Activated naive CD8-positive, alpha-beta T cell treated with anti-CD3 and anti-CD28 coated beads, Interleukin-2, amount 10 ng/mL, durations not matched to agents 7 days and 5 days (primary cell): ENCODE data around the gene PSORS1C1. TPM values are rescaled to one million over a fixed set of nuclear protein-coding genes. Genes with fewer than 3 reads are reported as not detected.

Experiments
- ATAC-seq: fragments of 150-1000 bp; cut with Tn5 transposase; one replicate; pipeline ENCODE4 v1.10.0; 2021; ENCODE audit warnings: low read depth, moderate library complexity
- POLR2A ChIA-PET: fragments of 350-600 bp; sonication (Branson Sonifier 250); formaldehyde crosslinking; loops from one replicate; lab custom pipeline; 2021; ENCODE audit warnings: antibody characterized with exemption; lab: Charles Lee
- DNase-seq: peaks from one replicate; pipeline ENCODE4 v3.0.0; 2021
- H3K27ac Mint-ChIP-seq: one replicate; pipeline ENCODE4 v1.8.0; 2022; ENCODE audit warnings: mild to moderate bottlenecking, mixed read lengths
- H3K27me3 Mint-ChIP-seq: one replicate; pipeline ENCODE4 v1.8.0; 2022; ENCODE audit warnings: mild to moderate bottlenecking, moderate library complexity, mixed read lengths
- H3K36me3 Mint-ChIP-seq: one replicate; pipeline ENCODE4 v1.8.0; 2021; ENCODE audit warnings: mild to moderate bottlenecking, mixed read lengths
- H3K4me1 Mint-ChIP-seq: one replicate; pipeline ENCODE4 v1.8.0; 2021; ENCODE audit warnings: mixed read lengths
- H3K4me3 Mint-ChIP-seq: one replicate; pipeline ENCODE4 v1.8.0; 2022; ENCODE audit warnings: mild to moderate bottlenecking, moderate library complexity, mixed read lengths
- H3K9me3 Mint-ChIP-seq: one replicate; pipeline ENCODE4 v1.8.0; 2021; ENCODE audit warnings: mixed read lengths
- total RNA-seq, 2 experiments: library from RNA; stranded (reverse); gene quantifications; one replicate each; pipeline ENCODE4 v1.2.3, GENCODE V29; 2021

PSORS1C1 gene
- total RNA-seq, 2 experiments from 2014 or later: not detected

DNA sequence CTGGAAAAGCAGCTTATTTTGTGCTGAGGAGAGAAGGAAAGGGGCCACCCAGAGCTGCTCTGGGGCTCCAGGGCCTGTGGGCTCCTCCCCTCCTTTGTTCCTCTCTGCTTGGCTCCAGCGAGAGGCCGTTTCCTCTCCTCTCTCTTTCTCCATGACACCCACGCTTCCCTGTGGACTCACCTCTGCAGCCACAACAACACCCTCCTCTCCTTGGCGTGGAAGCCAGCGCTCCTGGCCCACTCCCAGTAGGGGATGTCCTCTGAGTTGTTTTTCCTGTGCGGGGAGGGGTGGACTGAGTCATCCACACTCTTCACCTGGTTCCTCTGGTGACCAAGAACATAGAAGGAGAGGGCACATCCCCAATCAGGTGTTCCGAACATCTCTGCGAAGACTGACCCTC is 10.6 kb downstream of the PSORS1C1 start:
- POLR2A ChIA-PET: no interaction called here
- Mint-ChIP-seq H3K4me3 (no peak overlapping the region), H3K4me1 (peaks cover 3% of the 10 kb centered on the region), H3K27ac (no peak overlapping the region), H3K27me3 (peaks cover 11% of the 10 kb centered on the region), H3K36me3 (no peaks in the 10 kb centered on the region), H3K9me3 (no peaks in the 10 kb centered on the region)
- no peak for ATAC-seq
- no peak for DNase-seq

DNA sequence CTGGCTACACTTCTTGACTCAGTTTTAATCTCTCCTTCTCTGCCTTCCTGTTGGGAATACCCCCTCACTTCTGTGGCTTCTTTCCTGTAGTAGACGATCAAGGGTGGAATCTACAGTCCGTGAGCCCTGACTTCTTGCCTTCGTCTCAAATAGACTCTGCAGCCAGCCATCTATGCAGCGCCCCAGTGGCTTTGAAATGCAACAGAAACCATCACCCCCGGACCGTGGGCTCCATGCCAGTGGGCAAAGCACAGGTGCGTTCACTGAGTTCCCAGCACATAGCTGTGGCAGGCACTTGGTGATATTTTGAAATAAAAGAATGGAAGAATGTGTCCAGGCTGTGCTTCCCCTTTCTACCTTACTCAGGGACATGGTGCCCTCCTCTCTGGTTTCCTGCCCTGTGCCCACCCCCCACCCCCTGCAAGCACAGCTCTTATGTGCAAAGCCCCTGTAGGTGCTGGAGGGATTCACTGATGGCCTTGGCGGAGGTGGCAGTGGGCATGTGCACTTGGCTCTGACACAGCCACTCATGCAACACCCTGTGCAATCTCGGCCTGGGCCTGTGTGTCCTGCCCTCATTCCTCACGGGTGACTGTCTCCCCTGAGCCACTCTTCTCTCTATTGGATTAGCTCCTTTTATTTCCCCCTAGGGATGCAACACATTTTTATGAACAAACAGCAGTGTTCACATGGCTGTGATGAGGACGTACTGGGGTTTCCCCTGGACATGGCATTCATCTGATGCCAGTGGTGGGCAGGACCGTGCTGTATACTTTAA is 11.2 kb downstream of the PSORS1C1 start:
- Mint-ChIP-seq H3K36me3 (no peaks in the 10 kb centered on the region), H3K4me1 (peaks cover 3% of the 10 kb centered on the region), H3K27me3 (peaks cover 11% of the 10 kb centered on the region), H3K4me3 (no peak overlapping the region), H3K9me3 (no peaks in the 10 kb centered on the region), H3K27ac (no peak overlapping the region)
- ATAC-seq (no peak), DNase-seq (no peak)
- POLR2A ChIA-PET: no interaction called here

DNA sequence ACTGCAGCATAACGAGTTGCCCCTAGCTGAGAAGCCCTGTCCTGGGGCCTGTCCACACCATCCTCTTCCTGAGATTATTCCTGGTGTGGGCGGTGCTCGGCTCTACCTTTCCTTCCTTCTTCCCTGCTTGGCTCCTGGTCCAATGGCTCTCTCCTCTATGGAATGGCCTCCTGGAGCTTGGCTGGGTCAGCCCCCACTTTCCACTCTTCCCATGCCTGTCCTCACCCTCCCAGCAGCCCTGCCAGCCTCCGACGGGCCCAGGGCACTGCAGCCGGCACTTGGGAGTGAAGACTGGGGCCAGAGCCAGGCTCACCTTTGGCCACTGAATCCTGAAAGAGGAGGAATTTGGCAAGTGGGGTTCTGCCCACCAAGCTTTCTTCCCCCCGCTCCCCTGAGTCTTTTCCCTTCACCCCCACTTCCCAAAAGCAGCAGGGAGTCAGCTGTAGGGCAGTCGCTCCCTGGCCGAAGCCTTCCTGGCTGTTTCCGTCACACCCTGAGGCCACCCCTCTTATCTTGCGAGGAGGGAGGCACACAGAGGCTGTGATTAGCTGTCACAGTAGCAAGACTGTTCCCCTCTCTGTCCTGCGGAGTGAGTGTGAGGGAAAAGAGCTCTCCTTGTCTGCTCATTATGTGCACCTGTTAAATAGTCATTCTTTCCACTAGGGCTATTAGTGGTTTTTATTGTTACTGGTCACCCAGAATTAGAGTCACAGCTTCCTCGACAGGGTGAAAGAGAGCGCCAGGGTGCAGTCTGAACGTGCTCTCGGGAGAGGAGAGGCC is 12.0 kb downstream of the PSORS1C1 start:
- POLR2A ChIA-PET: no interaction called here
- Mint-ChIP-seq H3K4me3 (no peak overlapping the region), H3K27ac (no peak overlapping the region)

DNA sequence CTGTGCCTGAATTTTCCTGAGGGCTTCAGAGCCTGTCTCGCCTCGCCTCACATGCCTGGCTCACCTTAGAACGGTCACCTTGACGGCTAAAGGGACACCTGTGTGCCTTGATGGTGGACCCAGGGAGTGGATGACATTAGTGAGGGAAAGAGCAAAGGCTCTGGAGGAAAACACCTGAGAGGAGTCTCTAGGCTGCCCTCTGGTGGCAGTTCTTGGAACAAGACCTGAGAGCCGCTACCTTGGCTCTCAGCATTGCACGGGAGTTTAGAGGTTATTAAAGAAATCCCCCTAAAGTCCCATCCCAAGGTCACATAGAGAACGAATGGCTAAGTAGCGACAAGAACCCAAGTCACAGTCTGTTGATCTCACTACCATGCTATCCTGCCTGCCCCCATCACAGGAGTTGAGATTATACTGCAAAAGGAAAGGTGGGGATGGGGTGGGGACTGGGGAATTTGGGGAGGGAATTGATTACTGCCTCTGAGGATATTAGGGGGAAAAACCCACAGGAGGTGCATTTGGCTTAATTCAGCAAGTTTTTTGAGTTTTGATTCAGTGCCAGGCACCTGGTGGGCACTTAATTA is 13.6 kb downstream of the PSORS1C1 start:
- POLR2A ChIA-PET: no interaction called here

More for the DNA sequence above, 12.0 kb downstream of the PSORS1C1 start:
- DNase-seq (no peak), ATAC-seq (no peak)
- Mint-ChIP-seq H3K27me3 (peaks cover 11% of the 10 kb centered on the region), H3K9me3 (no peaks in the 10 kb centered on the region), H3K4me1 (peaks cover 3% of the 10 kb centered on the region), H3K36me3 (no peaks in the 10 kb centered on the region)

DNA sequence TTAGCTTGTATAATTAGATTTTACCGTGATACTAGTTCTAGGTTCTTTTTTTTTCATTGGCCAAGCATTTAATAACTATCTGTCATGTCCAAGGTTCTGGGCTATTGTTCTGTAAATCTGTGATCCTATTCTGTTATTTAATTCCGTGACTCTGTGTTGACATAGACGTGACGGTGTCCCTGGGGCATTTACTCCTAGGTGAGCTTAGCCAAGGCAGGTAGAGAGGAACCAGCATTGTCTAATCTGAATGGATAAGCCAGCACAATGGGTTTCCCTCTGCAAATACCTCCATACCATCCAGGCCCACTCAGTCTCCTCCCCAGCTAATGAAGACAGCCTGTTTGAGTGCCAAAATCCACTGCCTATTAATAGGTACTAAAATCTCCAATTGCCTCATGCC is 14.5 kb downstream of the PSORS1C1 start:
- H3K4me3 Mint-ChIP-seq: no peak overlapping the region
- no peak for ATAC-seq
- no peaks in the 10 kb centered on the region for H3K9me3 Mint-ChIP-seq
- peaks cover 3% of the 10 kb centered on the region for H3K4me1 Mint-ChIP-seq
- H3K27me3 Mint-ChIP-seq: peaks cover 9% of the 10 kb centered on the region
- no peak for DNase-seq
- H3K36me3 Mint-ChIP-seq: no peaks in the 10 kb centered on the region
- POLR2A ChIA-PET: interaction anchor here (1.2 kb wide), 1 partner anchor 8 kb away, joined by 3 read pairs; no protein-coding TSS in a partner anchor
- no peak overlapping the region for H3K27ac Mint-ChIP-seq

More for the DNA sequence above, 13.6 kb downstream of the PSORS1C1 start:
- Mint-ChIP-seq H3K36me3 (no peaks in the 10 kb centered on the region), H3K9me3 (no peaks in the 10 kb centered on the region), H3K27ac (no peak overlapping the region), H3K27me3 (peaks cover 11% of the 10 kb centered on the region), H3K4me3 (no peak overlapping the region), H3K4me1 (peaks cover 3% of the 10 kb centered on the region)
- peak; percentile 72 for DNase-seq
- ATAC-seq: peak; percentile 65

DNA sequence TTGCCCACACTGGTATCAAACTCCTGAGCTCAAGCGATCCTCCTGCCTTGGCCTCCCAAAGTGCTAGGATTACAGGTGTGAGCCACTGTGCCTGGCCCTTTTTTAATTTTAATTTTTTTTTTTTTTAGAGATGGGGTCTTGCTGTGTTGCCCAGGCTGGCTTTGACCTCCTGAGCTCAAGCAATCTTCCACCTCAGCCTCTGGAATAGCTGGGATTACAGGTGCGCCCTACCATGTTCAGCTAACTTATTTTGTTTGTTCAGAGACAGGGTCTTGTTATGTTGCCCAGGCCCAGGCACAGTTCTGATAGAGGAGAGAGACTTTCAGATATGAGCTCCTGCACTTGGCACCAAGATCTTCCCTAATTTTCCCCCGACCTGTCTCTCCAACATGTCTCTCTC is 16.2 kb downstream of the PSORS1C1 start:
- no peak overlapping the region for H3K4me3 Mint-ChIP-seq
- no peak overlapping the region for H3K27ac Mint-ChIP-seq
- H3K36me3 Mint-ChIP-seq: no peaks in the 10 kb centered on the region
- POLR2A ChIA-PET: no interaction called here
- H3K27me3 Mint-ChIP-seq: peaks cover 10% of the 10 kb centered on the region
- H3K9me3 Mint-ChIP-seq: no peaks in the 10 kb centered on the region
- H3K4me1 Mint-ChIP-seq: peaks cover 3% of the 10 kb centered on the region
- DNase-seq: no peak
- no peak for ATAC-seq

DNA sequence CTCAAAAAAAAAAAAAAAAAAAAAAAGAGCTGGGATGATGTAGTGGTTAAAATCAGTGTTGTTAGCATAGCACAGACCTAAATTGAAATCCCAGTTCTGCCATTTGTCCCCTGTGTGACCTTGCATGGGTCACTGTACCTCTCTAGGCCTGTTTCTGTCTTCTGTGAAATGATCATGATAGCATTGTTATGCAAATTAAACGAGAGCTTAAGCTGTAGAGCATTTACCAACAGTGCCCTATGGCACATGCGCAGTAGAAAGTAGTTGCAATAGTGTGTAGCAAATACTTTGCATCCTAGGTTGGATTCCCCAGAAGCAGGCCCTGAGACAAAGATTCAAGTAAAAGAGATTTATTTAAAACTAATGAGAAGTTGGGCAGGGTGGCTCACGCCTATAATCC is 17.0 kb downstream of the PSORS1C1 start:
- Mint-ChIP-seq H3K9me3 (no peaks in the 10 kb centered on the region), H3K4me1 (peaks cover 3% of the 10 kb centered on the region), H3K4me3 (no peak overlapping the region), H3K27ac (no peak overlapping the region), H3K36me3 (no peaks in the 10 kb centered on the region), H3K27me3 (peaks cover 10% of the 10 kb centered on the region)
- DNase-seq (no peak), ATAC-seq (no peak)
- POLR2A ChIA-PET: no interaction called here

DNA sequence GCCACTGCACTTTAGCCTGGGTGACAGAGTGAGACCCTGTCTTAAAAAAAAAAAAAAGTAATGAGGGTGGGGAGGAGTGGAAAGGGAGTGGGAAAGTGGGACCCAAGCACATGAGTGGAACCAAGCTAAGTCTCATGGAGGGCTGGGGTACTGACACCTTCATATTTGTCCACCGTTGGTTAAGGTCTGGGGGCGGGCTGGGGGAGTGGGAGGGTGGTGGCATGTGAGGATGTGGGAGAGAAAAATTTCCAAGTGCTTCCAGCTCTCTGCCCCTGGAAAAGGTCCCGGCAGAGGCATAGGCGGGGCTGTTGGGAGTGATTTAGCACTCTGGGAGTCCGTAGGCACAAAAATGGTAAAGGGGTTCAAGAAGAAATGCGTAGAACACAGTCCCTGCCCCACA is 18.2 kb downstream of the PSORS1C1 start:
- no peak overlapping the region for H3K4me3 Mint-ChIP-seq
- no peak overlapping the region for H3K27ac Mint-ChIP-seq
- ATAC-seq (no peak), DNase-seq (no peak)
- H3K9me3 Mint-ChIP-seq: no peaks in the 10 kb centered on the region
- POLR2A ChIA-PET: no interaction called here
- H3K36me3 Mint-ChIP-seq: no peaks in the 10 kb centered on the region
- peaks cover 7% of the 10 kb centered on the region for H3K4me1 Mint-ChIP-seq
- peaks cover 10% of the 10 kb centered on the region for H3K27me3 Mint-ChIP-seq

DNA sequence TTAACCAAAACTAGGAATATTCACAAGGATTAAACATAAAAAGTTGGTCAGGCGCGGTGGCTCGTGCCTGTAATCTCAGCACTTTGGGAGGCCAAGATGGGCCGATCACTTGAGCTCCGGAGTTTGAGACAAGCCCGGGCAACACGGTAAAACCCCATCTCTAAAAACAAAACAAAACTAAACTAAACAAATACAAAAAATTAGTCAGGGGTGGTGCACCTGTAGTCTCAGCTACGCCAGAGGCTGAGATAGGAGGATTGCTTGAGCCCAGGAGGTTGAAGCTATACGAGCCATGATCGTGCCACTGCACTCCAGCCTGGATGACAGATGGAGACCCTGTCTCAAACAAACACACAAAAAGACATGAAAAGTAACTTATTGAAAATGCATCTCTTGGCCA is 21.1 kb downstream of the PSORS1C1 start:
- Mint-ChIP-seq H3K27ac (no peak overlapping the region), H3K27me3 (peaks cover 4% of the 10 kb centered on the region), H3K4me1 (peaks cover 6% of the 10 kb centered on the region), H3K36me3 (no peaks in the 10 kb centered on the region), H3K9me3 (no peaks in the 10 kb centered on the region), H3K4me3 (no peak overlapping the region)
- no peak for DNase-seq
- POLR2A ChIA-PET: interaction anchor here (0.6 kb wide), 1 partner anchor 24 kb away, joined by 5 read pairs; no protein-coding TSS in a partner anchor
- ATAC-seq: no peak

DNA sequence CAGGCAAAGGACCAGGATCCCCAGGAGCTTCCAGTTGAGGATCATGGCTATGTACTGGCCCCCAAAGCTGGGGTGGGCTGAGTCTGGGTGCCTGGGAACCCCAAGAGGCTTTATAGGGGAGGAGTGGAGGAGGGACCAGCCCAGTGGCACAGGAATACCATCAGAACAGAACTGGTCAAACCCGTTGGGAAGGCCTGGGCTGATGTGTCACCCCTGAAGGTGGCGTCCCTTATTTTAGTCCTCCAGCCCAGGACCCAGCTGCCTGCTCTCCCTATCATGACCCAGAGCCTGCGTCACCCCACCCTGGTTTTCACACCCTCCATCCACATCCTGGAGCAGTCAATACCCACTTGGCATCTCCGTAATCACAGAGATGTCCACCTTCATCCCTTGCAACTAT is 24.4 kb downstream of the PSORS1C1 start, which contains the start of gene PSORS1C2:
TSS of gene PSORS1C2 (minus strand) at position 85 of the 400 bp plus-strand sequence. CDS start at position 45, 40 bp downstream.
- Mint-ChIP-seq H3K4me3 (peak within 1 kb of the TSS; percentile 84), H3K27ac (no peak within 1 kb of the TSS)

DNA sequence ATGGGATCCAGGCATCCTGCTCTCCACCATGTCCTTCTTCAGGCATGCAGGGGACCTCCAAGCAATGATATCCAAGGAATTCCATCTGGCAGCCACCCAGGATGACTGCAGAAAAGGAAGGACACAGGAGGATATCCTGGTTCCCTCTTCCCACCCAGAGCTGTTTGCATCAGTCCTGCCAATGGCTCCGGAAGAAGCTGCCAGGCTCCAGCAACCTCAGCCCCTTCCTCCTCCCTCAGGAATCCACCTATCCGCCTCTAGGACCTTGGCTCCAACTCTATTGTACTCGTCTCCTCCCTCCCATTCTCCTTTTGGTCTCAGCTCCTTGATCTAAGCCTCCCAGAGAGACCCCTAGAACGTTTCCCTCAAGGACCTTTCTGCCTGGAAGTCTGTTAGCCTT is 25.0 kb downstream of the PSORS1C1 start:
- no peak overlapping the region for H3K27ac Mint-ChIP-seq

More for the DNA sequence above, 24.4 kb downstream of the PSORS1C1 start, which contains the start of gene PSORS1C2:
- peaks cover 6% of the 10 kb centered on the region for H3K4me1 Mint-ChIP-seq
- DNase-seq (no peak), ATAC-seq (no peak)
- no peaks in the 10 kb centered on the region for H3K9me3 Mint-ChIP-seq
- H3K27me3 Mint-ChIP-seq: peaks cover 4% of the 10 kb centered on the region
- POLR2A ChIA-PET: interaction anchor here (1.1 kb wide), 1 partner anchor 19 kb away, joined by 4 read pairs; the partner anchor contains the start of genes CCHCR1 and TCF19
- peaks cover 4% of the 10 kb centered on the region for H3K36me3 Mint-ChIP-seq

DNA sequence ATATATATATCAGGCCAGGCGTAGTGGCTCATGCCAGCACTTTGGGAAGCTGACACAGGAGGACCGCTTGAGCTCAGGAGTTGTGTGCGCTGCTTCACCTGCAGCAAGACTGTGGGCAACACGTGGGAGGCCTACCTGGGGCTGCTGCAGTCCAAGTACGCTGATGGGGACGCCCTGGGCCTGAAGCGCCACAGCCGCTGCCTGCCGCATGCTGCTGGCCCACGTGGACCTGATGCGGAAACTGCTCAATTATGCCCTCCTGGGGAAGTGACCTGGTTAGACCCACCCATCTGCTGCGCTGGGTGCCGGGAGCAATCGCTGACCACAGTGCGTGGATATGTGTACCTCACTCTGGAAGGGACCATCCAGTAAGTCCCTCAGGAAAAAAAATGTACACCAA is 26.0 kb downstream of the PSORS1C1 start:
- DNase-seq (no peak), ATAC-seq (no peak)
- POLR2A ChIA-PET: no interaction called here
- Mint-ChIP-seq H3K27me3 (peaks cover 2% of the 10 kb centered on the region), H3K9me3 (no peaks in the 10 kb centered on the region), H3K4me1 (peaks cover 6% of the 10 kb centered on the region), H3K4me3 (no peak overlapping the region), H3K36me3 (peaks cover 4% of the 10 kb centered on the region), H3K27ac (no peak overlapping the region)

More for the DNA sequence above, 25.0 kb downstream of the PSORS1C1 start:
- DNase-seq: no peak
- peaks cover 3% of the 10 kb centered on the region for H3K27me3 Mint-ChIP-seq
- POLR2A ChIA-PET: interaction anchor here (1.1 kb wide), 1 partner anchor 18 kb away, joined by 4 read pairs; the partner anchor contains the start of genes CCHCR1 and TCF19
- H3K9me3 Mint-ChIP-seq: no peaks in the 10 kb centered on the region
- peaks cover 6% of the 10 kb centered on the region for H3K4me1 Mint-ChIP-seq
- peaks cover 4% of the 10 kb centered on the region for H3K36me3 Mint-ChIP-seq
- no peak for ATAC-seq
- H3K4me3 Mint-ChIP-seq: no peak overlapping the region

DNA sequence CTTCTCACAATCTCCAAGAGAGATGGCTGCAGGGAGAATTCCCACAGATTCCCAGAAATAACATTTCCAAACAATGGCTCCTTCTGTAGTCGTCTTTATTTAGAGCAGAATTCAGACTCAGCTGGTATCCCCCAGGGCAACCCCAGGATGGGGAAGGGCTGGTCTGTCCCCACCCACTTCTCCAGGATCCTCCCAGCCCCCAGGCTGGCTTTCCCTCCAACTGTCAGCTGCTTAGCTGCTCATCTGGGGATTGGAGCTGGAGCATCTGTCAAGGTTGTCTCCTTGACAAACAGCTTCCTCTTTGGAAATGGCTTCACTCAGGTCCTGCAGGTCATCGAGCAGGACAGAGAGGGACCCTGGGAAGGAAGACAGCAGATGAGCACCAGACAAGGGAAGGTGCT is 27.8 kb downstream of the PSORS1C1 start:
- DNase-seq: no peak
- Mint-ChIP-seq H3K27ac (no peak overlapping the region), H3K27me3 (peaks cover 2% of the 10 kb centered on the region), H3K4me1 (peaks cover 7% of the 10 kb centered on the region), H3K36me3 (peaks cover 4% of the 10 kb centered on the region), H3K9me3 (no peaks in the 10 kb centered on the region), H3K4me3 (no peak overlapping the region)
- POLR2A ChIA-PET: no interaction called here
- no peak for ATAC-seq
